Stimulated activated CD4-positive, alpha-beta T cell treated with anti-CD3 and anti-CD28 coated beads, Interleukin-2, amount 100 ng/mL, for 4 hours (primary cell): ENCODE data around the gene RNU11.
"Not testable (repeated sequence)": the region's sequence is repeated elsewhere in the genome, so short reads cannot be mapped to it uniquely, and the experiment has no call there.

Experiments used
- DNase-seq: peaks from one replicate; pipeline ENCODE4 v3.0.0-alpha.2; 2020; ENCODE audit warnings: low read depth

RNU11 gene

GRCh38 chr1:28648474-28649198 lies at the start of gene RNU11:
TSS of gene RNU11 (plus strand) at chr1:28648600.
- peak; percentile 81 for DNase-seq

GRCh38 chr1:28601696-28602095 lies 46.7 kb upstream of the RNU11 start:
- no peak for DNase-seq

GRCh38 chr1:28602536-28603439 lies 45.6 kb upstream of the RNU11 start:
- peak; percentile 13 for DNase-seq

- no peak for DNase-seq
These were observed 44.0 kb upstream of the RNU11 start for GRCh38 chr1:28604411-28604810.

GRCh38 chr1:28604962-28605361 lies 43.4 kb upstream of the RNU11 start:
- no peak for DNase-seq

- DNase-seq: no peak
These were observed 41.6 kb upstream of the RNU11 start for GRCh38 chr1:28606771-28607170.

GRCh38 chr1:28613175-28613574 lies 35.2 kb upstream of the RNU11 start:
- no peak for DNase-seq

GRCh38 chr1:28631713-28632112 lies 16.7 kb upstream of the RNU11 start:
- no peak for DNase-seq

- no peak for DNase-seq
These were observed 15.8 kb upstream of the RNU11 start for GRCh38 chr1:28632560-28632959.

- no peak for DNase-seq
These were observed 7.6 kb upstream of the RNU11 start for GRCh38 chr1:28640766-28641165.

GRCh38 chr1:28642056-28642846 lies 6.1 kb upstream of the RNU11 start:
- no peak for DNase-seq

GRCh38 chr1:28642847-28643635 lies 5.4 kb upstream of the RNU11 start, which contains the start of gene TAF12:
TSS of gene TAF12 (minus strand) at chr1:28643067. CDS start at chr1:28622081, 20,986 bp downstream.
- peak; percentile 86 for DNase-seq

- no peak for DNase-seq
These were observed 3.9 kb upstream of the RNU11 start for GRCh38 chr1:28644494-28644893.

GRCh38 chr1:28645406-28645805 lies 3.0 kb upstream of the RNU11 start:
- not testable (repeated sequence) for DNase-seq

GRCh38 chr1:28646040-28646439 lies 2.4 kb upstream of the RNU11 start:
- DNase-seq: no peak

- peak; percentile 83 for DNase-seq
These were observed 359 bp upstream of the RNU11 start for GRCh38 chr1:28648008-28648473.

- not testable (repeated sequence) for DNase-seq
These were observed 4.7 kb downstream of the RNU11 start for GRCh38 chr1:28653063-28653462.

- DNase-seq: not testable (repeated sequence)
These were observed 5.5 kb downstream of the RNU11 start for GRCh38 chr1:28653870-28654269.

- not testable (repeated sequence) for DNase-seq
These were observed 7.3 kb downstream of the RNU11 start for GRCh38 chr1:28655448-28656311.

GRCh38 chr1:28656335-28656734 lies 7.9 kb downstream of the RNU11 start:
- no peak for DNase-seq
